HG03066 (cell line): ENCODE data around the gene TFAP2A.

ENCODE experiments used
- ATAC-seq: cut with Tn5 transposase; IDR thresholded peaks from one replicate; pipeline ENCODE4 v1.9.1; 2021; ENCODE audit warnings: low read depth; ENCODE audit not compliant: unreplicated experiment

Gene TFAP2A

GRCh38 chr6:10413850-10414738 lies 780 bp downstream of the TFAP2A start:
- no peak for ATAC-seq

GRCh38 chr6:10413262-10413849 lies 1.5 kb downstream of the TFAP2A start:
- ATAC-seq = no peak

- ATAC-seq = peak; percentile 34
Measured at GRCh38 chr6:10412461-10413261, 2.2 kb downstream of the TFAP2A start.

GRCh38 chr6:10411971-10412460 lies 2.9 kb downstream of the TFAP2A start:
- ATAC-seq = peak; percentile 39

- no peak for ATAC-seq
Measured at GRCh38 chr6:10411131-10411970, 3.5 kb downstream of the TFAP2A start.

- no peak for ATAC-seq
Measured at GRCh38 chr6:10410207-10411050, 4.4 kb downstream of the TFAP2A start.

GRCh38 chr6:10409731-10410206 lies 5.1 kb downstream of the TFAP2A start:
- no peak for ATAC-seq

- no peak for ATAC-seq
Measured at GRCh38 chr6:10409233-10409721, 5.6 kb downstream of the TFAP2A start.

- no peak for ATAC-seq
Measured at GRCh38 chr6:10408457-10408856, 6.4 kb downstream of the TFAP2A start.

GRCh38 chr6:10407674-10408054 lies 7.2 kb downstream of the TFAP2A start:
- ATAC-seq = no peak

- ATAC-seq = no peak
Measured at GRCh38 chr6:10407018-10407673, 7.7 kb downstream of the TFAP2A start.

- no peak for ATAC-seq
Measured at GRCh38 chr6:10406556-10406955, 8.3 kb downstream of the TFAP2A start.

- ATAC-seq = no peak
Measured at GRCh38 chr6:10405513-10405900, 9.4 kb downstream of the TFAP2A start.

GRCh38 chr6:10404799-10405512 lies 9.9 kb downstream of the TFAP2A start:
- ATAC-seq = peak; percentile 2

GRCh38 chr6:10404107-10404798 lies 10.6 kb downstream of the TFAP2A start:
- ATAC-seq = peak; percentile 94

GRCh38 chr6:10403385-10404106 lies 11.3 kb downstream of the TFAP2A start:
- ATAC-seq = peak; percentile 29
